Memory B cell (primary cell): ENCODE measurements around the gene ZNF497.
A peak's percentile ranks its signal among the peaks of the same experiment; 100 is the strongest.

Experiments
- ATAC-seq: fragments of 150-1000 bp; cut with Tn5 transposase; 2 replicates; pipeline ENCODE4 v1.10.0; 2021; ENCODE audit warnings: low read depth, mild to moderate bottlenecking, moderate library complexity
- DNase-seq, 2 donors: peaks; one replicate each; pipeline ENCODE4 v3.0.0; 2022; ENCODE audit warnings: low spot score in 2 of 2
- H3K27ac Mint-ChIP-seq: one replicate; pipeline ENCODE4 v1.8.0; 2022; ENCODE audit warnings: mild to moderate bottlenecking, moderate library complexity, mixed read lengths
- H3K27me3 Mint-ChIP-seq: one replicate; pipeline ENCODE4 v1.8.0; 2022; ENCODE audit warnings: mixed read lengths
- H3K36me3 Mint-ChIP-seq: one replicate; pipeline ENCODE4 v1.8.0; 2022; ENCODE audit warnings: mild to moderate bottlenecking, mixed read lengths
- H3K4me1 Mint-ChIP-seq: one replicate; pipeline ENCODE4 v1.8.0; 2022; ENCODE audit warnings: mixed read lengths
- H3K4me3 Mint-ChIP-seq: one replicate; pipeline ENCODE4 v1.8.0; 2022; ENCODE audit warnings: mild to moderate bottlenecking, moderate library complexity, mixed read lengths
- H3K9me3 Mint-ChIP-seq: one replicate; pipeline ENCODE4 v1.8.0; 2022; ENCODE audit warnings: mixed read lengths

Gene ZNF497

DNA sequence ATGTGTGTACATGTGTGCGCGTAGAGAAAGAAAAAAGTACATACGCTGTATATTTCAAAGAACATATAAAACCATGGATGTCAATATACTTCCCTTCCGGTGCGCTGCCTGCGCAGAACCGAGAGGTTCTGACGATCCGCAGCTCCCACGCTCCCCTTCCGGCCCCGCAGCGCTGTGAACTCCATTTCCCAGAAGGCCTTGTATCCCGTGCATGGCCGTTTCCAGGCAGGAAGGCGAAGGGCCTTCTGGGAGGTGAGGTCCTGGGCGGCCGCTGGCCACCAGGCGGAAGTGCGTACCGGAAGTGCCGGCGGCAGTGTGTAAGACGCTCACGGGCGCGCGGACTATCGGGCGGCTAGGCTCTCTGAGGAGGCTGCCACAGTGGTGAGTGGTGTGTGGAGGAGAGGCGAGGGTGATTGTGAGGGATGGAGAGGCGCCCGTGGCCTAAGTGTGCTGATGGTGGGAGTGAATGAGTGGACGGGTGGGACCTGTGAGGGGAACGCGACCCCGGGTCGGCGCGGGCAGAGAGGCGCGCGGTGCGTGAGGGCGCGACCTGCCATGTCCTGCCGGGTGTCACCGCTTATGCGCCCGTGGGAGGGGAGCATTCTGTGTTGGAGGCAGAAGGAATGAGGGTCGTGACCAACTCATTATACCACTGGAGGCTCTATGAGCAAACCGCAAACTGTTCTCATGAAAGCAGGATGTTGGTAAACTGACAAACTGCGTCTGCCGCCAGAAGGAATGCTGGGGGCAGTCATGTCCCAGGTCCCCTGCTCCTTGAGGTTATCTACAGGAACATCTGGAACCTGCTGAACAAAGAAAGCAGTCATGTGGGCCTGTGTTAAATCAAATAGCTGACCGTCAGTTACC is 57.3 kb downstream of the ZNF497 start, which contains the start of gene ERVK3-1:
Gene ERVK3-1, plus strand, starts transcription at position 313 of the 867 bp plus-strand sequence. CDS start 6,792 bp downstream, outside the sequence.
- Mint-ChIP-seq H3K4me3 (peak within 1 kb of the TSS; percentile 99), H3K9me3 (no peaks in the 10 kb centered on the region), H3K36me3 (peaks cover 37% of the 10 kb centered on the region), H3K4me1 (peaks cover 15% of the 10 kb centered on the region), H3K27ac (peak within 1 kb of the TSS; percentile 99), H3K27me3 (no peaks in the 10 kb centered on the region)
- DNase-seq (peak; percentile 84 to 92), ATAC-seq (peak; percentile 91)

DNA sequence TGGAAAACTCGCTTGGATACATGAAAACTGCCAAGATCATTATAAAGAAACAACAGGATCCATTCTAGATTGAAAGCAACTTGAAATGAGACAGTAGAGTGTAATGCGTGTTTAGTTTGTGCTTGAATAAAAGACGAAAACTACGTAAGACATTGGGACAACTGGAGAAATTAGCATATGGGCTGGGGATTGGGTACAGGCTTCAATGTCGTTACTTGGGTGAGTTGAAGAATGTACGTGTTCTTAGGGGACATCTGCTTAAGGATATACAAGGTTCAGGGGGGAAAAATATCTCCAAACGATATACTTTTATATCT is 57.8 kb downstream of the ZNF497 start:
- no peaks in the 10 kb centered on the region for H3K9me3 Mint-ChIP-seq
- peak overlapping the region; percentile 99 for H3K4me3 Mint-ChIP-seq
- ATAC-seq, result no peak
- no peaks in the 10 kb centered on the region for H3K27me3 Mint-ChIP-seq
- H3K36me3 Mint-ChIP-seq, result peaks cover 35% of the 10 kb centered on the region
- H3K4me1 Mint-ChIP-seq, result peaks cover 15% of the 10 kb centered on the region
- no peak for DNase-seq
- peak overlapping the region; percentile 99 for H3K27ac Mint-ChIP-seq
